ENCODE data around the gene ITGB3. TPM values are rescaled to one million over a fixed set of nuclear protein-coding genes. Genes with fewer than 3 reads are reported as not detected.

The ITGB3 gene
- total and polyA plus RNA-seq, 7 experiments from 2014 or later = 0.41 to 6.4 (median 0.56) TPM; not detected in 4

DNA sequence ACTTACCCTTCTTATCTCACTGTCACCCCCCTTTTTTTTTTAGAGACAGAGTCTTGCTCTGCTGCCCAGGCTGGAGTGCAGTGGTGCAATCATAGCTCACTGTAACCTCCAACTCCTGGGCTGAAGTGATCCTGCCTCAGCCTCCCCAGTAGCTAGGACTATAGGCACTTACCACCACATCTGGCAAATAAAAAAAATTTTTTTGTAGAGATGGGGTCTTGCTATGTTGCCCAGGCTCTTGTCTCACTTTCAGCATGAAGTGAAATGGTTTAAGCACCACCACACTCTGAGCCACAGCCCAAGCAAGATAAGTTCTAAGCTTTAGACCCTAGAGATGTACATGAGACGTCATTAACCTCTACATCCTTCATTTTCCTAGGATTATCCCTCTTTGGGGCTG, 35.7 kb downstream of the ITGB3 start:
- no peak overlapping the region for H3K4me3 Mint-ChIP-seq
- peaks cover 0 to 1% (median 0%) of the 10 kb centered on the region in 11 donors for H3K9me3 Mint-ChIP-seq
- H3K27ac Mint-ChIP-seq = no peak overlapping the region
- Histone ChIP-seq H3K9me3 (ENCODE audit: control insufficient read depth in 2 of 3, low read length in 3 of 3) (no peaks in the 10 kb centered on the region), H3K4me3 (ENCODE audit: low read length) (no peak overlapping the region), H3K27ac (ENCODE audit: low read depth, low read length) (no peak overlapping the region), H3K4me1 (ENCODE audit: control insufficient read depth in 2 of 2, insufficient read depth in 2 of 2, low read length in 2 of 2) (no peaks in the 10 kb centered on the region), H3K27me3 (ENCODE audit: control insufficient read depth in 2 of 2, insufficient read depth in 2 of 2, low read length in 2 of 2) (no peaks in the 10 kb centered on the region), H3K36me3 (ENCODE audit: control insufficient read depth in 2 of 3, insufficient read depth in 3 of 3, low read length in 3 of 3) (no peaks in the 10 kb centered on the region)
- H3K36me3 Mint-ChIP-seq = no peaks in the 10 kb centered on the region
- ChIA-PET POLR2A (interaction anchor here (0.5 to 0.6 kb wide), 2 partner anchors 26 to 315 kb away, joined by 3 read pairs; no protein-coding TSS in a partner anchor), CTCF (no interaction called here)
- H3K27me3 Mint-ChIP-seq = peaks cover 0 to 21% (median 11%) of the 10 kb centered on the region in 5 donors
- no peak for ATAC-seq
- intact Hi-C loops (cut with micrococcal nuclease) = no loop called here
- DNase-seq = no peak
- peaks cover 0 to 2% (median 0%) of the 10 kb centered on the region in 7 donors for H3K4me1 Mint-ChIP-seq

DNA sequence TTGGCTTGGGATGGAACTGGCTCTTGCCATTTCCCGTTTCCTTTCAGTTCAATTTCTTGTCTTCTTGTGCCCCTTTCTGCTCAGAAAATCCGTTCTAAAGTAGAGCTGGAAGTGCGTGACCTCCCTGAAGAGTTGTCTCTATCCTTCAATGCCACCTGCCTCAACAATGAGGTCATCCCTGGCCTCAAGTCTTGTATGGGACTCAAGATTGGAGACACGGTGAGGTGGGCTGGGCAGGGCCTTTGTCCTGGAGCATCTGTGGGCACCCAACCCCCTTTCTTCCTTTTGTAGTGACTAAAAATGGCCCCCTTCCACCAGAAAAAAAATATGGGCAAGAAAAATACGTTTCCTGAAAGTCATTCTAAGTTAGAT, 37.2 kb downstream of the ITGB3 start:
- intact Hi-C loops (cut with micrococcal nuclease) = no loop called here
- no peak overlapping the region for H3K4me3 ChIP-seq (ENCODE audit: low read length)
- H3K27ac ChIP-seq (ENCODE audit: low read depth, low read length) = no peak overlapping the region
- H3K9me3 ChIP-seq (ENCODE audit: control insufficient read depth in 2 of 3, low read length in 3 of 3) = no peaks in the 10 kb centered on the region
- no peak for DNase-seq
- H3K9me3 Mint-ChIP-seq = peaks cover 0 to 3% (median 0%) of the 10 kb centered on the region in 11 donors
- ATAC-seq = no peak
- POLR2A ChIA-PET = no interaction called here
- H3K36me3 Mint-ChIP-seq = no peaks in the 10 kb centered on the region
- H3K4me3 Mint-ChIP-seq = no peak overlapping the region
- CTCF ChIA-PET = no interaction called here
- no peaks in the 10 kb centered on the region for H3K4me1 ChIP-seq (ENCODE audit: control insufficient read depth in 2 of 2, insufficient read depth in 2 of 2, low read length in 2 of 2)
- no peaks in the 10 kb centered on the region for H3K36me3 ChIP-seq (ENCODE audit: control insufficient read depth in 2 of 3, insufficient read depth in 3 of 3, low read length in 3 of 3)
- H3K27me3 Mint-ChIP-seq = peaks cover 0 to 18% (median 10%) of the 10 kb centered on the region in 5 donors
- H3K4me1 Mint-ChIP-seq = peaks cover 0 to 2% (median 0%) of the 10 kb centered on the region in 7 donors
- H3K27me3 ChIP-seq (ENCODE audit: control insufficient read depth in 2 of 2, insufficient read depth in 2 of 2, low read length in 2 of 2) = no peaks in the 10 kb centered on the region
- no peak overlapping the region for H3K27ac Mint-ChIP-seq

DNA sequence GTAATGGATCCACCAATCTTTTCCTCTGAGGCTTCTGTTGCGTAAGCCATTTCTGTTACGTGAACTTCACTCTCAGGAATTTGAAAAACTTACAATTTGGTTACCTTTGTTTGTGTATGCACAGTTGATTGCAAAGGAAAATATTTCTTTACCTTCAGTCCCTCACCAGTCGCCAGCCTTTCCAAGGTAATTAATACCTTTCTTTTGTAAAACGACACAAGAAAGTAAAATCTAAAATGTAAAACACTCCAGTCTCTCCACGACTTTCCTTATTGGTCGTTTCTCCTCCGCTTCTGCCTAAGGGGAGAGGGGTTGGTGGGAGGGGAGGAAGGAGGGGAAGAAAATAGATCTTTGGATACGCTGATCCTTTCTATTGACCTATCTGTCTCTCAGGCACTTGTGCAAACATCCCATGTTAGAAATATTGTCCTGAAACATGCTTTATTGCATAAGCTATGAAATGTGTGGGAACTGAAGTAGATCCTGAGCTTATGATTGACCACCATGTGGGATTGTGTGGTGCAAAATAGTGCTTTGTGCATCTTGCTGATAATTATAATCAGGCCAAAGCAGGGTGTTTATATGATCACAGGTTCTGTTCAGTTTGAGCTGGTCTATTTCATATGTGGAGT, 37.7 kb downstream of the ITGB3 start:
- H3K27ac Mint-ChIP-seq = no peak overlapping the region
- no peaks in the 10 kb centered on the region for H3K36me3 Mint-ChIP-seq
- CTCF ChIA-PET = no interaction called here
- Histone ChIP-seq H3K36me3 (ENCODE audit: control insufficient read depth in 2 of 3, insufficient read depth in 3 of 3, low read length in 3 of 3) (no peaks in the 10 kb centered on the region), H3K4me1 (ENCODE audit: control insufficient read depth in 2 of 2, insufficient read depth in 2 of 2, low read length in 2 of 2) (no peaks in the 10 kb centered on the region), H3K9me3 (ENCODE audit: control insufficient read depth in 2 of 3, low read length in 3 of 3) (no peaks in the 10 kb centered on the region), H3K27ac (ENCODE audit: low read depth, low read length) (no peak overlapping the region), H3K4me3 (ENCODE audit: low read length) (no peak overlapping the region), H3K27me3 (ENCODE audit: control insufficient read depth in 2 of 2, insufficient read depth in 2 of 2, low read length in 2 of 2) (no peaks in the 10 kb centered on the region)
- no peaks in the 10 kb centered on the region for H3K4me1 Mint-ChIP-seq
- H3K4me3 Mint-ChIP-seq = no peak overlapping the region
- POLR2A ChIA-PET = no interaction called here
- H3K27me3 Mint-ChIP-seq = peaks cover 0 to 14% (median 10%) of the 10 kb centered on the region in 5 donors
- peaks cover 0 to 3% (median 0%) of the 10 kb centered on the region in 11 donors for H3K9me3 Mint-ChIP-seq
- no peak for ATAC-seq
- intact Hi-C loops (cut with micrococcal nuclease) = no loop called here
- no peak for DNase-seq

DNA sequence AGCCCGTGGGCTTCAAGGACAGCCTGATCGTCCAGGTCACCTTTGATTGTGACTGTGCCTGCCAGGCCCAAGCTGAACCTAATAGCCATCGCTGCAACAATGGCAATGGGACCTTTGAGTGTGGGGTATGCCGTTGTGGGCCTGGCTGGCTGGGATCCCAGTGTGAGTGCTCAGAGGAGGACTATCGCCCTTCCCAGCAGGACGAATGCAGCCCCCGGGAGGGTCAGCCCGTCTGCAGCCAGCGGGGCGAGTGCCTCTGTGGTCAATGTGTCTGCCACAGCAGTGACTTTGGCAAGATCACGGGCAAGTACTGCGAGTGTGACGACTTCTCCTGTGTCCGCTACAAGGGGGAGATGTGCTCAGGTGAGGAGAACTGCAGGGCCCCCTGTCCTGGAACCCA, 38.6 kb downstream of the ITGB3 start:
- POLR2A ChIA-PET = no interaction called here
- Mint-ChIP-seq H3K27me3 (peaks cover 0 to 11% (median 8%) of the 10 kb centered on the region in 5 donors), H3K4me3 (no peak overlapping the region), H3K9me3 (peaks cover 0 to 3% (median 0%) of the 10 kb centered on the region in 11 donors), H3K27ac (no peak overlapping the region), H3K4me1 (no peaks in the 10 kb centered on the region), H3K36me3 (no peaks in the 10 kb centered on the region)
- DNase-seq (no peak), ATAC-seq (no peak)
- no peak overlapping the region for H3K27ac ChIP-seq (ENCODE audit: low read depth, low read length)
- no peaks in the 10 kb centered on the region for H3K4me1 ChIP-seq (ENCODE audit: control insufficient read depth in 2 of 2, insufficient read depth in 2 of 2, low read length in 2 of 2)
- H3K9me3 ChIP-seq (ENCODE audit: control insufficient read depth in 2 of 3, low read length in 3 of 3) = no peaks in the 10 kb centered on the region
- CTCF ChIA-PET = no interaction called here
- H3K27me3 ChIP-seq (ENCODE audit: control insufficient read depth in 2 of 2, insufficient read depth in 2 of 2, low read length in 2 of 2) = no peaks in the 10 kb centered on the region
- no peak overlapping the region for H3K4me3 ChIP-seq (ENCODE audit: low read length)
- no peaks in the 10 kb centered on the region for H3K36me3 ChIP-seq (ENCODE audit: control insufficient read depth in 2 of 3, insufficient read depth in 3 of 3, low read length in 3 of 3)
- intact Hi-C loops (cut with micrococcal nuclease) = no loop called here

DNA sequence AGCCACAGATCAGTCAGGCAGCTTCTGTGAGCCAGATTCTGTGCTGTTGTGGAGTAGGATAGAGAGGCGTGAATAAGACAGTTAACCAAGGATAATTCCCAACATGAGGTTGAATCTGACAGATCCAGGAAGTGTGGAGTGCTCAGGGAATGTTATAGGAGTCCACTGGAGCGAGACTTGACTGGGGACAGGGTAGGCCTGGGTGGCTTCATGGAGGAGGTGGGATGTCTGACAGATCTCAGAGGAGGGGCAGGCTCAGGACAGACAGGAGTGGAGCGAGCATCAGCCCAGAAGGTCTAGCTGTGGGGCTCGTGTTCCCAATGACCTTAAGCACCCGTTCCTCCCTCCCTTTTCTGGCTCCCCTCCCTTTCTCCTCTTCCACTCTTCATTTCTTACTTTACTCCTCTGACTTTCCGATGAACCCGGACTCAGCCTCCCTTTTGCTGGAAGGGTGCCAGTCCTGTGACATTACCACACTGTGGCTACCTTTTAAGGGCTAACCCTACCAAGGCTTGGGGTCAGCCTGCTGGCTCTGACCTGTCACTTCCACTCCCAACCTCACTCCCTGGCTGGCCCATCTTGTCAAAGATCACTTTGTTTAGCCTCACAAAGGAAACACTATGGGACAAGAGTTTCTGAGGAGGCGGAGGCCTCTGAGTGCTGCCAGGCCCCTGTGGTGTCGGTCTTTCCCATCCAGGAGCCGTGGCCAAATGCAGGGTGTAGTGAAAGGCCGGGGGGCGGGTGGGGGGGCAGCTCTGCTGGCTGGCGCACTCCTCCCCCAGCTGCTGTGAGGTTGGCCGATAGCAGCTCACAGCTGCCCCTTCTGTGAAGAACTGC, 41.6 kb downstream of the ITGB3 start:
- H3K9me3 ChIP-seq (ENCODE audit: control insufficient read depth in 2 of 3, low read length in 3 of 3) = no peaks in the 10 kb centered on the region
- CTCF ChIA-PET = no interaction called here
- Mint-ChIP-seq H3K27ac (no peak overlapping the region), H3K9me3 (peaks cover 0 to 3% (median 0%) of the 10 kb centered on the region in 11 donors), H3K27me3 (peaks cover 0 to 10% (median 8%) of the 10 kb centered on the region in 5 donors), H3K4me3 (no peak overlapping the region), H3K36me3 (no peaks in the 10 kb centered on the region), H3K4me1 (no peaks in the 10 kb centered on the region)
- H3K4me3 ChIP-seq (ENCODE audit: low read length) = no peak overlapping the region
- intact Hi-C loops (cut with micrococcal nuclease) = no loop called here
- no peak for DNase-seq
- H3K36me3 ChIP-seq (ENCODE audit: control insufficient read depth in 2 of 3, insufficient read depth in 3 of 3, low read length in 3 of 3) = no peaks in the 10 kb centered on the region
- ATAC-seq = no peak
- POLR2A ChIA-PET = no interaction called here
- no peaks in the 10 kb centered on the region for H3K27me3 ChIP-seq (ENCODE audit: control insufficient read depth in 2 of 2, insufficient read depth in 2 of 2, low read length in 2 of 2)
- H3K27ac ChIP-seq (ENCODE audit: low read depth, low read length) = no peak overlapping the region
- H3K4me1 ChIP-seq (ENCODE audit: control insufficient read depth in 2 of 2, insufficient read depth in 2 of 2, low read length in 2 of 2) = no peaks in the 10 kb centered on the region

DNA sequence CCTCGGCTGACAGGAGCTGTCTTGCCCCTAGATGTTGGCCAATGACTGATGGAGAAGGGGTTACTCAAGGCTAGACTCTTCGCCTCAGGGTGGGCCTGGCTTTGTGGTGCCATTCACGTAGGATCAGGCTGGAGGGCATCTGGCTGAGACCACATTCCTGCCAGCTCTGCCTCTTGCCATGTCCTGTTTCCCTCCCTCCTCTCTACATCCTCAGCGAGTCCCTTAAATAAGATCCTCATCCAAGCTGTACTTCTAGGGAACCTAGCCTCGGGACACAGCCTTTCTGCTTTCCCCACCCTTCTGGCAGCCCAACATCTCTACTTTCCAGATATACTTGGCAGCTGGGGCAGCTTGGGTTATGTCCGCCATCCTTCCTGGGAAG, 42.2 kb downstream of the ITGB3 start:
- H3K4me3 Mint-ChIP-seq = no peak overlapping the region
- ChIA-PET CTCF (no interaction called here), POLR2A (no interaction called here)
- DNase-seq (no peak), ATAC-seq (no peak)
- Histone ChIP-seq H3K36me3 (ENCODE audit: control insufficient read depth in 2 of 3, insufficient read depth in 3 of 3, low read length in 3 of 3) (no peaks in the 10 kb centered on the region), H3K27ac (ENCODE audit: low read depth, low read length) (no peak overlapping the region), H3K27me3 (ENCODE audit: control insufficient read depth in 2 of 2, insufficient read depth in 2 of 2, low read length in 2 of 2) (no peaks in the 10 kb centered on the region), H3K4me1 (ENCODE audit: control insufficient read depth in 2 of 2, insufficient read depth in 2 of 2, low read length in 2 of 2) (no peaks in the 10 kb centered on the region), H3K9me3 (ENCODE audit: control insufficient read depth in 2 of 3, low read length in 3 of 3) (no peaks in the 10 kb centered on the region), H3K4me3 (ENCODE audit: low read length) (no peak overlapping the region)
- peaks cover 0 to 10% (median 6%) of the 10 kb centered on the region in 5 donors for H3K27me3 Mint-ChIP-seq
- no peak overlapping the region for H3K27ac Mint-ChIP-seq
- H3K9me3 Mint-ChIP-seq = peaks cover 0 to 5% (median 0%) of the 10 kb centered on the region in 11 donors
- H3K36me3 Mint-ChIP-seq = no peaks in the 10 kb centered on the region
- intact Hi-C loops (cut with micrococcal nuclease) = no loop called here
- no peaks in the 10 kb centered on the region for H3K4me1 Mint-ChIP-seq
